HL-60 (cell line): ENCODE data around the gene C1orf21.

Experiments used
- POLR2AphosphoS5 ChIP-seq: IDR thresholded peaks from 2 replicates; pipeline ENCODE4 v1.6.1; 2012; ENCODE audit warnings: low read depth
- TF ChIP-seq, protein P1 (sequence below): IDR thresholded peaks from one replicate; pipeline ENCODE4 v1.5.1; 2011; ENCODE audit warnings: low read length, control low read depth, inconsistent platforms; ENCODE audit not compliant: insufficient read depth

DNA sequence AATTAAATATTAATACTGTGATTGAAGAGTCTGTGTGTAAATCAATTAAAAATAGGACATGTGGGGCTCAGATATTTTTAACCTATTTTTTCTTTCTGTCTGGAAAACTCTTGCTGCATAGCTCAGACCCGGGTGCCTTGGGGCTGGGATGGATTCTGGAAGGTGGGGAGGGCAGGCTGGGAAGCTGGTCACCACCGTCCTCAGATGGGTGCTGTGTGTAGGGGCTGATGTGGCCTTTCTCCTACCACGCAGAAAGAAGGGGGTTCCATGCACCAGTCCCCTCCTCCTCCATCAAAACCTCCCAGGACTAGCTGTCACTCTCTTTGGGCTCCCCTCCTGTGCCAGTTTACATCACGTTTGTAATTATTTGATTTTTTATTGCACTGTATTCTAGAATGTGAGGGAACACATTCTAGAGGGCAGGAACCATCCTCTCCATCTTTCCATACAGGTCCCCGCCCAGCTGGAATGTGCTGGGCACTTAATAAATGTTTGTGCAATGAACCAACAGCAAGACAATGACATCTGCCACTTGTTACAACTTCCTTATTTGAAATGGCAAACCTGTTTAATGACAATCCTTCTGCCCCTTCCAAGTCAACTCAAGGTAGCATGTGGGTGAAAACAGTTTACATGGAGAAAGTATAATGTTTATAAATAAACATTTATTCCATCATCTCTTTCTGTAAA lies 263.5 kb downstream of the C1orf21 start:
- TF ChIP-seq, protein P1, sequence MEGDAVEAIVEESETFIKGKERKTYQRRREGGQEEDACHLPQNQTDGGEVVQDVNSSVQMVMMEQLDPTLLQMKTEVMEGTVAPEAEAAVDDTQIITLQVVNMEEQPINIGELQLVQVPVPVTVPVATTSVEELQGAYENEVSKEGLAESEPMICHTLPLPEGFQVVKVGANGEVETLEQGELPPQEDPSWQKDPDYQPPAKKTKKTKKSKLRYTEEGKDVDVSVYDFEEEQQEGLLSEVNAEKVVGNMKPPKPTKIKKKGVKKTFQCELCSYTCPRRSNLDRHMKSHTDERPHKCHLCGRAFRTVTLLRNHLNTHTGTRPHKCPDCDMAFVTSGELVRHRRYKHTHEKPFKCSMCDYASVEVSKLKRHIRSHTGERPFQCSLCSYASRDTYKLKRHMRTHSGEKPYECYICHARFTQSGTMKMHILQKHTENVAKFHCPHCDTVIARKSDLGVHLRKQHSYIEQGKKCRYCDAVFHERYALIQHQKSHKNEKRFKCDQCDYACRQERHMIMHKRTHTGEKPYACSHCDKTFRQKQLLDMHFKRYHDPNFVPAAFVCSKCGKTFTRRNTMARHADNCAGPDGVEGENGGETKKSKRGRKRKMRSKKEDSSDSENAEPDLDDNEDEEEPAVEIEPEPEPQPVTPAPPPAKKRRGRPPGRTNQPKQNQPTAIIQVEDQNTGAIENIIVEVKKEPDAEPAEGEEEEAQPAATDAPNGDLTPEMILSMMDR, result no peak
- no peak for TF ChIP-seq POLR2AphosphoS5
